IMR-90 (cell line): ENCODE results near the gene PARP3. TPM values are rescaled to one million over a fixed set of nuclear protein-coding genes. Genes with fewer than 3 reads are reported as not detected.

Experiments used
- ATAC-seq: fragments of 200-7000 bp; cut with Tn5 transposase; 2 replicates; pipeline ENCODE4 v1.9.1; 2020; ENCODE audit warnings: low read depth, mild to moderate bottlenecking, moderate library complexity
- BruUV-seq: library from RNA; stranded (reverse); fragments of 400-500 nt; replicated peaks from 2 replicates; lab custom pipeline; 2021; lab: Mats Ljungman, UMichigan
- CTCF ChIA-PET: fragments of 300-600 bp; formaldehyde crosslinking; extraction: SDS; loops from one replicate; lab custom pipeline; 2021; ENCODE audit warnings: antibody characterized with exemption; lab: Yijun Ruan, JAX
- POLR2A ChIA-PET: fragments of 300-600 bp; sonication (Branson Sonifier 250); formaldehyde crosslinking; loops from one replicate; lab custom pipeline; 2022; ENCODE audit warnings: antibody characterized with exemption; ENCODE audit not compliant: unreplicated experiment; lab: Charles Lee
- DNase-seq: peaks from one replicate; pipeline ENCODE4 v3.0.0; 2013
- H2AFZ ChIP-seq: replicated peaks from 2 replicates; pipeline ENCODE3; 2013; ENCODE audit warnings: low read length, mild to moderate bottlenecking; ENCODE audit not compliant: poor library complexity
- H2AK5ac ChIP-seq: 2 replicates; pipeline ENCODE4 v1.6.1; 2013; ENCODE audit warnings: low read depth, low read length, inconsistent platforms
- H2AK9ac ChIP-seq: replicated peaks from 2 replicates; pipeline ENCODE3; 2013; ENCODE audit warnings: mild to moderate bottlenecking, low read depth, low read length, moderate library complexity; ENCODE audit not compliant: poor library complexity
- H2BK120ac ChIP-seq: 2 replicates; pipeline ENCODE4 v1.6.1; 2013; ENCODE audit warnings: low read depth, low read length, inconsistent platforms
- H2BK15ac ChIP-seq: 3 replicates; pipeline ENCODE4 v1.6.1; 2013; ENCODE audit warnings: low read depth, low read length, inconsistent platforms
- H2BK20ac ChIP-seq: 2 replicates; pipeline ENCODE4 v1.6.1; 2013; ENCODE audit warnings: low read depth, mild to moderate bottlenecking, inconsistent platforms, low read length, moderate library complexity
- H2BK5ac ChIP-seq: 2 replicates; pipeline ENCODE4 v1.6.1; 2013; ENCODE audit warnings: mild to moderate bottlenecking, low read depth, low read length, inconsistent platforms; ENCODE audit not compliant: poor library complexity, severe bottlenecking
- H3K14ac ChIP-seq: replicated peaks from 2 replicates; pipeline ENCODE4 v1.6.1; 2013; ENCODE audit warnings: low read depth, low read length, inconsistent platforms
- H3K18ac ChIP-seq: 2 replicates; pipeline ENCODE4 v1.6.1; 2013; ENCODE audit warnings: low read depth, low read length, control low read depth
- H3K23ac ChIP-seq: 2 replicates; pipeline ENCODE4 v1.6.1; 2013; ENCODE audit warnings: low read depth, low read length, inconsistent platforms
- H3K27ac ChIP-seq: 2 replicates; pipeline ENCODE4 v1.5.1; 2013; ENCODE audit warnings: mild to moderate bottlenecking, control low read depth, low read length; ENCODE audit not compliant: insufficient read depth
- H3K27me3 ChIP-seq: 2 replicates; pipeline ENCODE4 v1.6.1; 2013; ENCODE audit warnings: low read length; ENCODE audit not compliant: control insufficient read depth, insufficient read depth
- H3K36me3 ChIP-seq: 2 replicates; pipeline ENCODE4 v1.6.1; 2013; ENCODE audit warnings: low read length, mixed read lengths; ENCODE audit not compliant: control insufficient read depth, insufficient read depth
- H3K4ac ChIP-seq: 2 replicates; pipeline ENCODE4 v1.6.1; 2013; ENCODE audit warnings: low read depth, low read length, inconsistent platforms
- H3K4me1 ChIP-seq: 2 replicates; pipeline ENCODE4 v1.6.1; 2013; ENCODE audit warnings: low read length, mixed read lengths; ENCODE audit not compliant: control insufficient read depth, insufficient read depth
- H3K4me2 ChIP-seq: 2 replicates; pipeline ENCODE4 v1.6.1; 2013; ENCODE audit warnings: low read depth, mild to moderate bottlenecking, control low read depth, low read length, moderate library complexity
- H3K4me3 ChIP-seq: 2 replicates; pipeline ENCODE4 v1.5.1; 2013; ENCODE audit warnings: low read depth, mild to moderate bottlenecking, control low read depth, low read length, moderate library complexity; ENCODE audit not compliant: insufficient read depth
- H3K56ac ChIP-seq: 2 replicates; pipeline ENCODE4 v1.6.1; 2013; ENCODE audit warnings: low read length, inconsistent platforms; ENCODE audit not compliant: insufficient read depth; ENCODE audit errors: extremely low read depth
- H3K79me1 ChIP-seq, 2 experiments: 2 replicates each; pipeline ENCODE4 v1.6.1; 2013; ENCODE audit warnings: low read length in 2 of 2, inconsistent platforms in 1 of 2, low read depth in 1 of 2
- H3K9ac ChIP-seq: 2 replicates; pipeline ENCODE4 v1.6.1; 2013; ENCODE audit warnings: low read depth, low read length, control low read depth
- H3K9me1 ChIP-seq: 2 replicates; pipeline ENCODE4 v1.6.1; 2013; ENCODE audit warnings: low read length, inconsistent platforms; ENCODE audit not compliant: insufficient read depth
- H3K9me3 ChIP-seq: 2 replicates; pipeline ENCODE4 v1.6.1; 2013; ENCODE audit warnings: low read length; ENCODE audit not compliant: control insufficient read depth, insufficient read depth
- H4K20me1 ChIP-seq: 2 replicates; pipeline ENCODE4 v1.6.1; 2013; ENCODE audit warnings: low read length, inconsistent platforms; ENCODE audit not compliant: insufficient read depth
- H4K5ac ChIP-seq: 2 replicates; pipeline ENCODE4 v1.6.1; 2013; ENCODE audit warnings: mild to moderate bottlenecking, low read depth, low read length, control low read depth
- H4K8ac ChIP-seq, 2 experiments: 2 replicates each; pipeline ENCODE4 v1.6.1; 2013; ENCODE audit warnings: low read depth in 2 of 2, low read length in 2 of 2, control low read depth in 1 of 2, inconsistent platforms in 1 of 2
- H4K91ac ChIP-seq: 2 replicates; pipeline ENCODE4 v1.6.1; 2013; ENCODE audit warnings: low read depth, low read length, inconsistent platforms; ENCODE audit not compliant: insufficient read depth
- CEBPB ChIP-seq: IDR thresholded peaks from 2 replicates; pipeline ENCODE4 v1.6.1; 2012; ENCODE audit warnings: low read depth, low read length, improper control_type of control experiment
- CHD1 ChIP-seq: IDR thresholded peaks from 2 replicates; pipeline ENCODE4 v1.6.1; 2012; ENCODE audit warnings: low read depth, low read length, improper control_type of control experiment
- ELK1 ChIP-seq: fragments of 150-350 bp; IDR thresholded peaks from 2 replicates; pipeline ENCODE4 v1.6.1; 2016; ENCODE audit warnings: low read depth, mild to moderate bottlenecking, low read length, moderate library complexity, borderline replicate concordance
- FOS ChIP-seq: fragments of 150-350 bp; IDR thresholded peaks from 2 replicates; pipeline ENCODE4 v1.6.1; 2016; ENCODE audit warnings: low read depth, low read length
- MAFK ChIP-seq: IDR thresholded peaks from 2 replicates; pipeline ENCODE4 v1.6.1; 2012; ENCODE audit warnings: low read depth, low read length, improper control_type of control experiment
- MAZ ChIP-seq: IDR thresholded peaks from 2 replicates; pipeline ENCODE4 v1.6.1; 2012; ENCODE audit warnings: low read depth, mild to moderate bottlenecking, low read length, improper control_type of control experiment, moderate library complexity, borderline replicate concordance
- MXI1 ChIP-seq: IDR thresholded peaks from 2 replicates; pipeline ENCODE4 v1.6.1; 2012; ENCODE audit warnings: low read depth, mild to moderate bottlenecking, low read length, moderate library complexity, borderline replicate concordance
- NFE2L2 ChIP-seq: fragments of 150-350 bp; IDR thresholded peaks from 2 replicates; pipeline ENCODE4 v1.6.1; 2016; ENCODE audit warnings: low read depth, mild to moderate bottlenecking, low read length
- POLR2A ChIP-seq: IDR thresholded peaks from 2 replicates; pipeline ENCODE4 v1.6.1; 2012; ENCODE audit warnings: mild to moderate bottlenecking, low read depth, low read length
- RAD21 ChIP-seq: IDR thresholded peaks from 2 replicates; pipeline ENCODE4 v1.6.1; 2012; ENCODE audit warnings: low read length, improper control_type of control experiment
- RCOR1 ChIP-seq: IDR thresholded peaks from 2 replicates; pipeline ENCODE4 v1.6.1; 2012; ENCODE audit warnings: mild to moderate bottlenecking, low read length, improper control_type of control experiment; ENCODE audit not compliant: insufficient replicate concordance
- RFX5 ChIP-seq: IDR thresholded peaks from 2 replicates; pipeline ENCODE4 v1.8.0; 2012; ENCODE audit warnings: low read depth, mild to moderate bottlenecking, low read length, moderate library complexity
- USF2 ChIP-seq: fragments of 150-350 bp; IDR thresholded peaks from 2 replicates; pipeline ENCODE4 v1.6.1; 2017; ENCODE audit warnings: mild to moderate bottlenecking, antibody characterized with exemption, low read length, low read depth
- WGBS, 2 experiments: methylation state at CpG; one replicate each; pipeline versions ENCODE4 v1.1.5 to v1.1.7; 2013; ENCODE audit warnings: missing lambda C conversion rate in 2 of 2; ENCODE audit not compliant: insufficient read length in 1 of 2; ENCODE audit errors: extremely low coverage in 2 of 2; 5-methylcytosine and 5-hydroxymethylcytosine counted together
- dilution Hi-C: fragments of 300-500 bp; cut with HindIII; formaldehyde crosslinking; loops from one replicate; pipeline ENCODE4 v1.14.3; 2018; ENCODE audit warnings: low sequenced_read_pairs; ENCODE audit not compliant: unreplicated experiment
- in situ Hi-C: fragments of 300-500 bp; cut with MboI; formaldehyde crosslinking; loops from 3 replicates; pipeline ENCODE4 v1.14.3; 2019; ENCODE audit warnings: low sequenced_read_pairs, inconsistent platforms, mixed read lengths
- intact Hi-C: fragments of 100-400 bp; cut with micrococcal nuclease; formaldehyde crosslinking; loops from 2 replicates; pipeline ENCODE4 v1.10.0; 2022
- polyA plus RNA-seq, 3 experiments: library from polyadenylated mRNA; depleted of rRNA; stranded (reverse); fragments of >200 nt; gene quantifications; 2 replicates each; pipeline ENCODE4 v1.2.3, GENCODE V29; 2012; ENCODE audit warnings: low replicate concordance in 1 of 3
- total RNA-seq: library from RNA; depleted of rRNA; stranded (reverse); fragments of >200 nt; gene quantifications from 2 replicates; pipeline ENCODE4 v1.2.3, GENCODE V29; 2012
- TF ChIP-seq, protein P1 (sequence below): conservative IDR thresholded peaks from 2 replicates; pipeline ENCODE4 v1.5.1; 2012; ENCODE audit warnings: mild to moderate bottlenecking, low read depth, low read length, improper control_type of control experiment

PARP3 gene
- total and polyA plus RNA-seq, 2 of the 4 experiments (the other 2 are of a cell fraction) = 16.3 to 22.0 TPM

- no peak overlapping the region for H3K23ac ChIP-seq
- peaks cover 13% of the 10 kb centered on the region for H3K9me1 ChIP-seq
- H3K14ac ChIP-seq = no peak overlapping the region
- H2BK15ac ChIP-seq = no peak overlapping the region
- no peak overlapping the region for H4K5ac ChIP-seq
- H2AK5ac ChIP-seq = no peak overlapping the region
- no peak overlapping the region for H3K18ac ChIP-seq
- DNase-seq (no peak), ATAC-seq (no peak)
- POLR2A ChIA-PET = no interaction called here
- H2AFZ ChIP-seq = no peak overlapping the region
- H4K20me1 ChIP-seq = peaks cover 17% of the 10 kb centered on the region; the same call in 1 of the 2 replicates
- H3K27me3 ChIP-seq = no peaks in the 10 kb centered on the region
- intact Hi-C loops = no loop called here
- BruUV-seq = no TSS peak
- H2BK20ac ChIP-seq = no peak overlapping the region
- no peak overlapping the region for H3K27ac ChIP-seq
- H3K56ac ChIP-seq = no peak overlapping the region
- peaks cover 30% of the 10 kb centered on the region for H3K36me3 ChIP-seq
- no peak overlapping the region for H3K4me3 ChIP-seq
- H2BK5ac ChIP-seq = no peak overlapping the region
- in situ Hi-C loops = loop anchor here (25.0 kb wide), 1 partner anchor 1625 kb away; the partner anchor contains the start of genes RASSF1, TUSC2 and ZMYND10
- no peak overlapping the region for H3K9ac ChIP-seq
- dilution Hi-C loops = no loop called here
- no peak overlapping the region for H4K8ac ChIP-seq
- H3K9me3 ChIP-seq = no peaks in the 10 kb centered on the region
- H2BK120ac ChIP-seq = no peak overlapping the region
- no CpG with 5 or more reads among the region's 9 CpGs for WGBS, 2 experiments
- no peak overlapping the region for H3K4ac ChIP-seq
- no peak overlapping the region for H3K4me2 ChIP-seq
- peak overlapping the region; percentile 58 for H2AK9ac ChIP-seq
- H4K91ac ChIP-seq = no peak overlapping the region
- peaks cover 29 to 52% of the 10 kb centered on the region in 2 experiments for H3K79me1 ChIP-seq
- peaks cover 22% of the 10 kb centered on the region for H3K4me1 ChIP-seq
- CTCF ChIA-PET = no interaction called here
- no peak for TF ChIP-seq MXI1
- TF ChIP-seq RAD21 = no peak
- no peak for TF ChIP-seq MAFK
- TF ChIP-seq RFX5 = no peak
- TF ChIP-seq, protein P1, sequence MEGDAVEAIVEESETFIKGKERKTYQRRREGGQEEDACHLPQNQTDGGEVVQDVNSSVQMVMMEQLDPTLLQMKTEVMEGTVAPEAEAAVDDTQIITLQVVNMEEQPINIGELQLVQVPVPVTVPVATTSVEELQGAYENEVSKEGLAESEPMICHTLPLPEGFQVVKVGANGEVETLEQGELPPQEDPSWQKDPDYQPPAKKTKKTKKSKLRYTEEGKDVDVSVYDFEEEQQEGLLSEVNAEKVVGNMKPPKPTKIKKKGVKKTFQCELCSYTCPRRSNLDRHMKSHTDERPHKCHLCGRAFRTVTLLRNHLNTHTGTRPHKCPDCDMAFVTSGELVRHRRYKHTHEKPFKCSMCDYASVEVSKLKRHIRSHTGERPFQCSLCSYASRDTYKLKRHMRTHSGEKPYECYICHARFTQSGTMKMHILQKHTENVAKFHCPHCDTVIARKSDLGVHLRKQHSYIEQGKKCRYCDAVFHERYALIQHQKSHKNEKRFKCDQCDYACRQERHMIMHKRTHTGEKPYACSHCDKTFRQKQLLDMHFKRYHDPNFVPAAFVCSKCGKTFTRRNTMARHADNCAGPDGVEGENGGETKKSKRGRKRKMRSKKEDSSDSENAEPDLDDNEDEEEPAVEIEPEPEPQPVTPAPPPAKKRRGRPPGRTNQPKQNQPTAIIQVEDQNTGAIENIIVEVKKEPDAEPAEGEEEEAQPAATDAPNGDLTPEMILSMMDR = no peak
- TF ChIP-seq POLR2A = no peak
- no peak for TF ChIP-seq ELK1
- no peak for TF ChIP-seq CHD1
- TF ChIP-seq MAZ = no peak
- TF ChIP-seq FOS = no peak
- no peak for TF ChIP-seq USF2
- TF ChIP-seq CEBPB = no peak
- TF ChIP-seq NFE2L2 = no peak
- TF ChIP-seq RCOR1 = no peak
These were observed 19.7 kb downstream of the PARP3 start for GRCh38 chr3:51961602-51962569.
